Measurements from ENCODE around the gene FLT1. TPM values are rescaled to one million over a fixed set of nuclear protein-coding genes. Genes with fewer than 3 reads are reported as not detected.
A peak's percentile ranks its signal among the peaks of the same experiment; 100 is the strongest.

The FLT1 gene
- polyA plus RNA-seq, 12 donors = 14.2 to 25.9 (median 16.6) TPM; not detected in 1

DNA sequence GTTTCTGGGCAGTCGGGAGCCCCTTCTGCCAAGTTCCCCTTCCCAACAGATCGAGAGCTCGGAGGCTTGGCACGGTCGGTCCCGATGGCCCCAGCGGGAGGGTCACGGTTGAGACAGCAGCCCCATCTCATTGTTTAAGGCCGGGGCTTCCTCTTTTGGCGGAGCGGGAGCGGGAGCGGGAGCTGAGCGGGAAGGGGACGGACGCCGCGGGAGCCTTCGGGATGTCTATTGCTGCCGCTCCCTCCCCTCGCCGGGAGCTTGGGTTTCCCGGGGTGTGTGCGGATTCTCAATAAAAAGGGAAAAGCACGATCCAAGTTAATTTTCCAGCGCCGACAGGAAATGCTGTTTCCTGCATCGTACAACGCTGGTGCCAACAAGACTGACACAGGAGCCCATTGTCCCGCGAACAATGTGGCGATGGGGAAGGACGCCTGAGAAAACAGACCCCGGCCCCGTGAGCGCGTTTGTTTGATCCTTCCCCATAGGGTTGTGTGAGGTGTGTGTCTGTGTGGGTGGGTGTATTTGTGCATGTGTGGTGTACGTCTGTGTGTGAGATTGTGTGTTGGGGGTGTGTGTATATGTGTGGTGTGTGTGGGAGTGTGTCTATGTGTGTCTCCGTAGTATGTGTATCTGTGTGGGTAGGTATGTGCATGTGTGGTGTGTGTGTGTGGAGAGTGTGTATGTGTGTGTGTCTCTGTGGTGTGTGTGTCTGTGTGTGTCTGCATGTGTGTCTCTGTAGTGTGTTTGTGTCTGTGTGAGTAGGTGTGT is 36.3 kb upstream of the FLT1 start:
- peak; percentile 43 for DNase-seq

DNA sequence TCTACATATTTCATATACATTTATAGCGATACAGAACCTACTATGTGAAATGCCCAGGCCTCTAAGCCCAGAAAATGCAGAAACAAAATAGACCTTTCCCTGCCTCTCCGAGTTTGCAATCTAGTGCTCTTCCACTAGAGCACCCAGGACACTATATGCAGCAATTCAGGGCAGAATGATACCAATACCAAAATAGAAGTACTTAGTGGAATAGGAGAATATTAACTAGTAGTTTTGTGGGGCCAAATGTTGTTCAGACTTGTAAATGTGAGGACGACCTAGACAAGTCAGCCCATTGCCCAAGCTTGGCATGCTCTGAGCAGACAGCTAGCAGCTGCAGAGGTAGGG is 35.8 kb upstream of the FLT1 start:
- DNase-seq = no peak

DNA sequence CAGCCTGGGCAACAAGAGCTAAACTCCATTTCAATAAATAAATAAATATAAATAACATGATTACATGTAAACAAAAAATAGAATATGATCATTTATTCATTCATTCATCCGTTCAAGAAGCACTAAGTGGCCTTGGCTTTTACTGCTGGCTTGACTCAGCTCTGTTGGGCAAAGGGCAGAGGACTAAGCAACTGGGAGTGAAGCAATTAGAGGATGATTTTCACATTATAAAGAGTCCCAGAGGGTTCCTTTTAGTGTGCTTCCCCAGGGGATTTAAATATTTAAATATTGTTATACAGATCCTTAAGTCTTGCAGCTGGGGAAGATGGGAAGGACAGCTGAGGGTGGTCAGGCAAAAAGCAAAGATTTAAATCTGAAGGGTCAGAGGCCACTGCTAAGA is 34.9 kb upstream of the FLT1 start:
- DNase-seq = no peak

DNA sequence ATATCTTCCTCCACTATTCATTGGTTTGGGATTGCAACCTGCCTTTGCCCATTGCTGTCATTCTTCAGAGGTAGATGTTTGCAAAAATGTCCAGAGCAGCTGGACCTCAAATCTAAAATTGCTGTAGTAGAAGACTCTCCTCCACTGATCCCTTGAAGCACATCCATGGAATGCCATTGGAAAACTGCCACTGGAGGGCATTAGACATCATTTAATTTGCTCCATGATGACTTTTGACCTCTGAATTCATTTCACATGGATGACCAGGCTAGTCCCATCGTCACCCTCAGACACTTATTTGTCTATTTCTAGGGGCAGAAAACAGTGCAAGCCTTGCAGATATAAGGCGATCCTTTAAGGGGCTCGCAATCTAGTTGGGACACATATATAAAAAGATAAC is 33.9 kb upstream of the FLT1 start:
- DNase-seq = no peak

DNA sequence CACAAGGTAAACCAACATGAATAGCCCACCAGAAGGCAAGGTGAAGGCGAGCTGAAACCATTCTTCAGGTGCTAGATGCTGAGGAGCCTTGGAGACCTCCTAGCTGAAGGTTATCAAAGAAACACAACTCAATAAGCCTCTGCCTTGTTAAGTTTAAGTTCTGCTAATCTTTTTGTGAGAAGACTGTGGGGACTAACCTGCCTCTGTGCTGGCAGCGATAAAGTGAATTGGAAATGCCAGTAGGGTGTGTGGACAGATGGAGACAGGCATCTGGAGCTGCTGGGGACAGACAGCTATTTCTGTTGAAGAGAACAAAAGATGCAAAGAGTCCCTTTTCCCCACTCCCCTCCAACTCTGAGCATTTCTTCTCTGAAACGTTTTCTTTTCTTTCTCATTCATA is 33.5 kb upstream of the FLT1 start:
- no peak for DNase-seq

DNA sequence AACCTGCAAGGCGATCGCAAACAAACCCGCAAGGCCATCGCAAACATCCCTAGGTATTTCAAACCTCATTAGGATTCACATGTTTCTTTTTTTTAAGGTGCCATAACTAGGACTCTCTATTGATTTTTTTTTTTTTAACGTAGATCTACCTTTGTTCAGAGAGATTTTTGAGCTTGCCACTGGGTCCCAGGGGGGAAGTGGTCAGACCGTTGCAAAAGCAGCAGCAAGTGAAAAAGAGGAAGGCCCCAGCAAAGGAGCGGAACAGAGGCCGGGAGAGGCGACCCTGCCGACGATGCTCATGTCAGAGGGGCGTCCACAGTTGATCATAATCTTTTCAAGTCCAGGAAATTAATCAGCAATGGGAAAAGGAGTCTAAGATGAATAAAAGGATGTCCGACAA is 32.7 kb upstream of the FLT1 start:
- no peak for DNase-seq

DNA sequence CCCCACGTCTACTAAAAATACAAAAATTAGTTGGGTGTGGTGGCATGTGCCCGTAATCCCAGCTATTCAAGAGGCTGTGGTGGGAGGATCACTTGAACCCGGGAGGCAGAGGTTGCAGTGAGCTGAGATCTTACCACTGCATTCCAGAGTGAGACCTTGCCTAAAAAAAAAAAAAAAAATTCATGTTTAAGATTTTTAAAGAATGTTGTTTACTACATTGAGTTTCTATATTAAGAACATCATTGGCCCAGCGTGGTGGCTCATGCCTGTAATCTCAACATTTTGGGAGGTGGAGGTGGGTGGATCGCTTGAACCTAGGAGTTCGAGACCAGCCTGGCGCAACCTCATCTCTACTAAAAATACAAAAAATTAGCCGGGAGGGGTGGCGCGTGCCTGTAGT is 31.9 kb upstream of the FLT1 start:
- DNase-seq = no peak

DNA sequence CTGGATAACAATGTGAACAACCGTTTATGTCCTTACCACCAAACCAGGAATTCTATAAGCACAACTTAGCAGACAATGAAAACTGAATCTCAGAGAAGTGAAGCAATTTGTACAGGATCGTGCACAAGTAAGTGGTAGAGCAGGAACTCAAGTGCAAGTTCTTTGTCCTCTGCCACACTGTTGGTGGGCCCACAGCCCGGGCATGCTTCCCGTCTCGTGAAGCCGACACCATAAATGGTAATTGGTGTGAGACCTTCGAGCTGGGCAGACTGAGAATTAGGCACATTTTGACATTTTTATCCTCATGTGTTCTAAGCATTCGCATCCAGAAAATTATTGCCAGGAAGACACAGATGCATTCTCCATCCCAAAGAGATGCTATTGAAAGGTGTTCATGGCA is 27.9 kb upstream of the FLT1 start:
- DNase-seq = no peak

DNA sequence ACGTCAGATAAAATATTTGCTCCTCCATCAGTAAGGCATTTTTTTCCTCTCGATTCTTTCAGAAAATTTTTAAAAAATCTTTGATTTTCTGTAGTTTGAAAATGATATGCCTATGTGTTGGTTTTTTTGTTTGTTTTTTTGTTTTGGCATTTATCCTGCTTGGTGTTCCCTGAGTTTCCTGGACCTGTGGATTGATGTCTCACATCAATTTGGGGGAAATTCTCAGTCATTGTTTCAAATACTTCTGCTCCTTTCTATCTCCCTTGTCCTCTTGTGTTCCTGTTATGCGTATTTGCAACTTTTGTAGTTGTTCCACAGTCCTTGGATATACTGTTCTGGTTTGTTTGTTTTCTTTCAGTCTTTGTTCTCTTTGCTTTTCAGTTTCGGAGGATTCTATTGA is 18.8 kb upstream of the FLT1 start:
- no peak for DNase-seq

DNA sequence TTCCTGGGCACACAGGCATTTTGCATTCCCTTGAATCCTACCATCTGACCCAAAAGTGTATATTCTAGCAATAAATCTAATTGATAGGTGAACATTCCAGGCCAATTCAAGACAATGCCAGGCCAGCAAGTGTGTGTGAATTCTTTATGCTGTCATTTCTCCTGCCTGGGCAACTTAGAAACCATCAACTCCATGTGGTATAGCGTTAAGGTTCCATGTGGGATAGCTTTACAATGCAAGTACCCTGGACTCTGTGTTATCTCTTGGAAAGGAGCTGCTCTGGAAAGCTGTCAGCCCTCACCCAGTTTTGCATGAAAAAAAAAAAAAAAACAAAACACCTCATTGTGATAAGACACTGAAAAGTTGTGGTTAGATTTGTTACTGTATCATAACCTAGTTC is 15.6 kb upstream of the FLT1 start:
- DNase-seq = no peak

DNA sequence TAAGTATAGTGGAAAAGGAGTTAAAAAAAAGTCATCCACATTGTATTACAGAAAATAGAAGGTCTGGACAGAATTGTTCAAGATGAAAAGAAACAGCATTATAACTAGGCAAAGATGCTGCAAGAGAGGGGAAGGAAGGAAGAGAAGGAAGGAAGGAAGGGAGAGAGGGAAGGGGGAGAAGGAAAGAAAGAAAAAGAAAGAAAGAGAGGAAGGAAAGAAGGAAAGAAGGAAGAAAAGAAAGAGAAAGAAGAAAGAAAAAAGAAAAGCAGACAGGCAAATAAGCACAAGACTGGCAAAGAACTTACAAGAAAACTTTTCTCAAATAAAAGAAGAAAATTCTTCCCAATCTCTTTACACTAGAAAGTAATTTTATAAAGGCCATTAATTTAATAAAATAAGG is 15.1 kb upstream of the FLT1 start:
- DNase-seq = no peak

DNA sequence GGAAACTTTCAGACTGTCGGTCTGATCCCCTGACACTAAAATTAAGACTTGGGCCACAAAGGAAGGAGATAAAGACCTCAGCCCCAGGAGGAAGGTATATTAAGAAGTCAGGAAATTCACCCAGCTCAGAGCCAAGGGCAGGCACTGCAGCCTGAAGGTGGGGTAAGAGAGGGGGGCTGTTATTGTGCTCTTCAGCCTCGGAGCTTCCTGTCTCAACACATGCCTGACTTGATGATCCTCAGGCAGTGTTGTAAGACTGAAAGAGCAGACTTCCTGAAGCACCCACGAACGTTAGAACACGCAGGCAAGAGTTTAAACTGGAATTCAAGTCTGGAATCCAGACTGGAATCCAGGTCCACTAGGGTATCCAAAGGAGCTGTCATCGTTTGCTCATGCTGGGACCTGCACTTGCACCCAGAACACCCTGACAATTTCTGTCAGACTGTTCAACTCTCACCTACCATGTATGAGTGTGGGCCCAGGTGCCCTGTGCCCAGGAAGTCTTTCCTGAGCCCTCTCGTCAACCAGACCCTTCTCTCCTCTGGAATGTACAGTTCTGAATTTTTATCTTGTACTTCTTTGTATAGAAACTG is 10.7 kb upstream of the FLT1 start:
- DNase-seq = no peak

DNA sequence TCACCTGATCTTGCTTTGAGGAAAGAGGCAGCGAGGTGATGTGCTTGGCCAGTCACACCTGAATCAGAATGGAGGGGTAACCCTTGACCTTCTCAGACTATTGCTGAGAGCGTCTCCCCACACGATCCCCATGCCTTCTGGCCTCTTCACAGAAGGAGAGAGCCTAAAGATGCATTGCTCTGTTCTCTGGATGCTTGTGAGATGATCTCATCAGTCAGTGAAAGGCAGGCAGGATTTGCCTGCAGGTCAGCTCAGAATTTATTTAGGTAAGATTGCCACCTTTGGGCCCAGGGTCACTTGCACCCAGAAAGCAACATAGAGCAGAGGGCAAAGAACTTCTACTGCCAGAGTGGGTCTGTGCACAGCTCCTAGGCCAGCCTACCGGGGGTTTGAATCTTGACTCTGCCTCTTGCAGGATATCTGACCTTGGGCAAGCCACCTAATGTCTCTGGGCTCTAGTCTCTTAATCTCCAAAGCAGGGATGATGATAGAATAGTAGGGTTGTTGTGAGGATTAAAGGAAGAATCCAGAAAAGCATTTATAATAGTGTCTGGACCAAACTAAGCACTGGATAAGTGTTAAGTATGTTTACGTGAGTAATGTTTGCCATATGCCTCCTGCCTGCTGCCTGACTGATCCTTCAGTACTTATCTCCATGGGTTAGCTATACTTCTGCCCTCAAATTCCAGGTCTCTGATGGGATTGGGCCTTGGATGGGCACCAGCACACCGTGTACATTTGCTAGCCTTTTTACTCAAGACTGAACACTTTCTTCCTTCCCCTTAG is 8.4 kb upstream of the FLT1 start:
- no peak for DNase-seq

DNA sequence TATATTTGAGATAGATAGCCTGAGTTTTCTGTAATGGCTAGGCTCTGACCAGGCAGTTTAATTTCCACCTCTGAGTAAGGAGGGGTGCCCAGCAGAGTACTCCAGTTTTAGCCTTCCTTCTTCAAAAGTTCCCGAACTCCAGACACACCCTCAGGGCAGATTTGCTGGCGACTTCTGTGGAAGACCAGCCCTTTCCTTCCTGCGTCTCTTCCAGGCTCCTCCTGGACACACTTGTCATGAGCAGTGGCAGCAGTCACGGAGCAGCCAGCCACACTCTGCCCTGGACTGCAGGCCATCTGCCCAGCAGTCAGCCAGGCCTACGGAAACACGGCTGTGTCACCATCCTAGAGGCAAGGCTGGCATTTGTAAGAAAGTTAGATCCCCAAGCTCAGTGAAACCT is 6.6 kb upstream of the FLT1 start:
- no peak for DNase-seq

DNA sequence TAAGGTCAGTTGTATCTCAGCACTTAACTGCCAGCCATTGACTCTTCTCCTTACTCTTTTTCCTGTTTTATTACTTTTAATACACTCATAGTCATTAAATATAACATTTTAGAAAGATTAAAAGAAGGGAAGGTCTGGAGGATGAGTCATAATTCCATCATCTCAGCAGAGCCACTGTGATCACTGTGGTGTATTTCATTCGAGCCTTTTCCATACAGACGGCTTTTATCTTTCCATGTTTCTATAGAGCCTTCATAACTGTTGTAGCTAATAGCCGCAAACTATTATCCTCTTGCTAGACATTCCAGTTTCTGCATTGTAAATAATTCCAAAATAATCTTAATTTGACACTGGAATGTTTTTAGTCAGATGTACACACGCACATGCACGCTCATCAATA is 4.7 kb upstream of the FLT1 start:
- no peak for DNase-seq

DNA sequence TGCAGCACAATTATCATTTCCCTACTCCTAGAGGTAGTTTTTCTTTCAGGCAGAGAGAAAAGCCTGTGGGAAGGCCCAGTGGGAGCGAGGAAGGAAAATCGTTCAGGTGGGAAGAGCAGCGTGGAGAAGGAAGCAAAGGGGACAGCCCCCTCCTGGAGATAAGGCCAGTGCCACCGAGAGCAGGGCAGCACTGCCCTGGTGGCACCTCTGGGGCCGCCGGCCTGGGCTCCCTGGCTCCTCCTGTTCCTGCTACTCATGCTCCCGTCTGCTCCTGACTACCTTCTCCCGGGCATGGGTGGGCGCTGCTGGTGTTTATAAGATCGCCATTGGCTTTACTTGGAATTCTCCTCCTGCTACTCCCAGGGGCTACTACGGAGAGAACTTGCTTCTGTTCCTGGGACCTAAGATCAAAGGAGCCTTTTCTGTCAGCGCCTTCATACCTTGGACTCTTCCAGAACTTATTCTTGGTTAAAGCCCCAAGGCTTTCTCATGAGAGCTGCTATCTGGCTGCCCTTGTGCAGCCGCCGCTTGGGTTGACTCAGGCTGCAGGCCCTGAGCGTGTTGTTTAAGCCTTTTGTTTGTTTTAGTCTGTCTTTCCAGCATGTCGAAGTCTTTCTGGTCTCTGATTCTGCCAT is 3.7 kb upstream of the FLT1 start:
- no peak for DNase-seq

DNA sequence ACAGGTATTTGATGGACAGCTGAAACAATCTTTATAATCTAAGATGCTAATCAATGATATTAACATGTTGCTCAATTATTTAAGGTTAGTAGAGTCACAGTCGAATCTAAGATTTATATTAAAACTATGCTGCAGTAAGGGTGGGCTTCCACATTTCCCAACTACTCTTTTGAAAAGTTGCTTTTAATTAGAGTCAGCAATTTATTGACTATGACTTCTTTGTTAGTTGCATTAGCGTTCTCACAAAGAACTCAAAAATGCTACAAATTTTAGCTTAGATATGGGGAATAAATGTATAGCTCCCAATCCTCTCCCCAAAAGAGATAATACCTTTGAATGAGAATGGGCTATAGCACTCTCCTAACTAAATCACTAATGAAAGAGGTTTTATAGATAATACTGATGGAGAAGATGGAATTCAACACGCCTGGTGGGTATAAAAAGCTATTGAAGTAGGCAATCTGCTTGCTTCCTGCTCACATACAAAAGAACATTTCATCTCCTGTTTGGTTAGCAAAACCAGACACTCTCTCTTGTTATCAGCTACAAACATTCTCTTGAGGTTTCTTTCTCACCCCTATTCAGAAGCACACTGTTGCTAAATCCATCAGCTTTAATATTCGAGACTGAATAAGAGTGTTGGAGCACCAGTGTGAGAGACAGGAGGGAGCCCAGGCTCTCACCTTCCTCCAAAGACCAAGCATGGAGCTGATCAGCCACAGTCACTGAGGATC is 2.4 kb upstream of the FLT1 start:
- DNase-seq = no peak

DNA sequence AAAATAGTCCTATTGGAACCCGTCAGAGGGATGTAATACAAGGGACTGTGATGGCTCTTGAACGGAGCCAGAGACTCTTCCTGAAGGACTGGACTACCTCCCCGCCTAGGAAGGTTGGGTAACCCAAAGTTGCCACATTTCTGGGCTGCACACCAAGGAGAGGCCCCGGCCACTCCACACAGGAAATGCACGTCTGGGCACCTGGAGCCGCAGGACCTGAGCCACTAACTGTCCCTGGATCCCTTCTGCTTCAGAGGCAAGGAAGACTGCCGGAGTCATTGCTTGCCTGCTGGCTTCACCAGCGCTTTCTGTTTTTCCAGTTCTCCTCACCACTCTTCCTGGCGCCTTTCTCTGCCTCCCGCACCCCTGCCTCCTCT is 1.2 kb upstream of the FLT1 start:
- no peak for DNase-seq

DNA sequence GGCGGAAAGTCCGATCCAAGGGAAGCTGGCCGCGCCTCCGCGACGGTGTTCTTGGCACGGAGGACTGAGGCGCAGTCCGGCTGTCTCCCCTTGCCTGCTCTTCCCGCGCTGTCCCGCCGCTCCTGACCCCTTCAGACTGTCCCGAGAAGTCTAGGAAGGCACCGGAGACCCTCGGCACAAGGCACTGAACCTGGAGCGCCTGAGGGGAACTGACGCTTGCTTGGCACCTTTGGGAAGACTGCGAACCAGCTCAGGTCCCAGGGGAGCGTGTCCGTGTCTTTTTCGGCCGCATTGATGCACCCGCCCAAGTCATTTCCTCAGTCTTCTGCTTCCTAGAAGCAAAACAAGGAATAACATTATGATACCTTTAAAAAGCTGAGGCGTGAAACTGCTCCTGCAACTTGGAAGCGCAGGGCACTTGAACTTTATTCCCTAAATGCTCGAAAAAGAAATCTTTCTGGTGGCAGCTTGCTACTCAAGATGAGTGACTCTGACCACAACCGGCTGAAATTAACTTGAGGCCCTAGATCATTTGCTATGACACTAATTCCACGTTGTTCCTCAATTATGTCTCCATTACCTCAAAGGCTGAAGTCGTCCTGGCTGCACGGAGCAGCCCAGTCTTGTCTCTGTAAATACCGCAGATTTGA is 735 bp upstream of the FLT1 start:
- no peak for DNase-seq

DNA sequence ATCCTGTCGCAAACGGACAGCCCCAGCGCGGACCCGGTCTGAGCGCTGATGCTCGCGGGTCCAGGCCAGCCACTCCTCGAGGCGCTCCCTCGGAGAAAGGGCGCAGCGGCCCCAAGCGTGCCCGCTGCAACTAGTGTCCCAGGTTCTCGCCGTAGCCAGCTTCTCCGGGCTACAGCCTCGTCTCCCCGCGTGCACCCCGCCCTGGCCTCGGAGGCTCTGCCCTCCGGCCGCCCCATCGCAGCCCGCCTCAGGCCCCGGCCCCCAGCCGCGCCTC is 487 bp downstream of the FLT1 start:
- DNase-seq = no peak

DNA sequence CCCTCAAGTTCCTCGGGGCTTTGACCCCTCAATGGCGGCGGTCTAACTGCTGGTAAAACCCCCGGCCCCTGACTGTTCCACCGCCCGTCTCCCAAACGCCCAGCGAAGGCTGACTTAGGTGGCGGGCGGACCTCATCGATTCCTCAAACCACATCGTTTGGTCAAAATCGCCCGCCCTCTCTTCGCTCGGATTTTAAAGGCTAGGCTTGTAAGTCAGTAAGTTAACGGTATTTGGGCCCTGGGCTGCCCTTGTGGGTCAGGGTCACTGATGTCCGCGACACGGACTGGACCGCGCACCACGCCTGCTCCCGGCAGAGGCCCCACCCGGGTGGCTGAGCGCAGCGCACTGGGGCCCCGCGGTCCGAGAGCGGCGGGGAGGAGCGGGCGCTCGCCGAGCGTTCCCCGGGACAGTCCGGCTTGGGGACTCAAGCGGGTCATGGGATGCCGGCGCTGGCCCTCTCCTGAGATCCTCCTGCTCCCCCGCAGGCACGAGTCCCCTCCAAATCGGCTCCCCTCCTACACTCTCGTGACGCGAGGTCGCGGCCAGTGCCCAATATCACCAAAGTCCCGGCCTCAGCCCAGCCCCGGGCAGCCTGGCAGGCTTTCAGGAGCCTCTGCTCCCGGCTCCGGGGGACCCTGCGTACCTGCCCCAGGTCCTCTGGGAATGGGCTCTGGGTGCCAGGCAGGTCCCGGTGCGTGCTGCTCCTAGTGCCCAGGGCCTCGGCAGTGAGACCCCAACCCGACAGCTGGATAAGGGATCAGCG is 1.0 kb downstream of the FLT1 start:
- DNase-seq = no peak

All from muscle of arm (tissue), 12 donors.